Measurements from ENCODE around the gene MPZ.
"Not testable (repeated sequence)": the region's sequence is repeated elsewhere in the genome, so short reads cannot be mapped to it uniquely, and the experiment has no call there.

The MPZ gene

GRCh38 chr1:161299347-161299746 is 10.4 kb downstream of the MPZ start:
- no peak for DNase-seq

DNA sequence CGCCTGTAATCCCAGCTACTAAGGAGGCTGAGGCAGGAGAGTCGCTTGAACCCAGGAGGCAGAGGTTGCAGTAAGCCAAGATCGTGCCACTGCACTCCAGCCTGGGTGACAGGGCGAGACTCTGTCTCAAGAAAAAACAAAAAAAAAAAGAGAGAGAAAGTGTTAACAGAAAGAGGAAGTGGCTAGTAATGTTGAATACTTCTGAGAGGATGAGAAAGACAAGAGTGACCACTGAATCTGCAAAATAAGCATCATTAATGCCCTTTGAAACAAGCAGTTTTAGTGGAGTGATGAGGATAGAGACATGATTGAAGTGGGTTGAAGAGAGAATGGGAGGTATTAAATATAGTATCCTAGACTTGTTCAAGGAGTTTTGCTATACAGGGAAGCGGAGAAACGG is 11.7 kb downstream of the MPZ start:
- no peak for DNase-seq

- DNase-seq, result no peak
Observed at GRCh38 chr1:161297415-161297814, 12.4 kb downstream of the MPZ start.

- DNase-seq, result no peak
Observed at GRCh38 chr1:161290779-161291178, 19.0 kb downstream of the MPZ start.

- no peak for DNase-seq
Observed at GRCh38 chr1:161287482-161288054, 22.2 kb downstream of the MPZ start.

- DNase-seq, result no peak
Observed at GRCh38 chr1:161285521-161285920, 24.2 kb downstream of the MPZ start.

DNA sequence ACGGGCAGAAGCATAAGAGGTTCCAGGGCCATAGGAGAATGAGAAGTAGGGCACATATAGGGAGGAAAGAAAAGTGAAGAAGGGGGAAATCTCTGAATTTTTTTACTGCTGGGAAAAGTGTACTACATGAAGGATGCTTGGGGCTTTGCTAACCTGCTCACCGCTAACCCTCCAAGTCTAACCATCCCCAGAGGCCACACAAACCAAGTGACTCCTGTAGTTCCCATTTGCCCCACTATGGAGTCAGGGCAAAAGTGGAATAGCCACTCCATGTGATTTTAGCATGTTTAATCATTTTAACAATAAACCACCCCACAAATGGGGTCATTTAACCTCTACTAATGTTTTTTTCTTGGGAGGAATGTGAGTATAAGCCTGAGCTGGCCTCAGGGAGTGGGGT is 24.7 kb downstream of the MPZ start:
- no peak for DNase-seq

- no peak for DNase-seq
Observed at GRCh38 chr1:161282991-161283390, 26.8 kb downstream of the MPZ start.

DNA sequence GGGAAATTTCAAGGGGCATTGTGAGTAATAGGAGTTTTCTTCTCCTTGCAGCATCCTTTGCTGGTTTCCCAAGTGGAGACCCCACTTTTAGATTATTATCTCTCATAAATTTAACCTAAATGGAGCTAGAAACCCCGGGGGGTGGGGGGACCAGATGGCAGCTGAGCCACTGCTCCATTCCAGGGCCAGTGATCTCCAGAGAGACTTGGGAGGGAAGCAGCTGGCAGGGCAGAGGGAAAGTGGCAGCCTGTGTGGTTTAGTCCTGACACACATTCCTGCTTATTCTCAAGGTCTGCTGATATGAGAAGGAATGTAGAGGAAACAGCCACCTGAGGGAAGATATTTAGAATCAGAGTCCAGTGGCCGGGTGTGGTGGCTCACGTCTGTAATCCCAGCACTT is 34.9 kb downstream of the MPZ start:
- no peak for DNase-seq

- DNase-seq, result no peak
Observed at GRCh38 chr1:161273402-161273801, 36.4 kb downstream of the MPZ start.

- DNase-seq, result no peak
Observed at GRCh38 chr1:161267321-161267720, 42.4 kb downstream of the MPZ start.

DNA sequence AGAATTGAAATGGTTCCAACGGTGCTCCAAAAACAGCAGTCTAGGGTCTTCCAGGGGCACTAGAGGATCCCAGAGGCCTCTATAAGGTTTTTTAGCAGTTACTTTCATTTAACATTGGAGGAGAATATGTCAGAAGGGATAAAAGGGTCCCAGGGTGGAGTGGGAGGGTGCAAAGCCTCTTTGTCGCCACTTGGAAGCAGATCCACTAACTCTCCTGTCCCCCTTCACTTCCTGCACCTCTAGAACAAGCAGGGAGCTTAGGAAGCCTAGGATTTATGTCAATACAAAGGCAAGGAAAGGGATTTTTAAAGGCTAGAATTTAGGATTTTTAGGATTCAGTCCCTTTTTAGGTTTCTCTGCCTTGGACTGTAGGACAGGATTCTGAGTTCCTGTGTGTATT is 42.9 kb downstream of the MPZ start:
- no peak for DNase-seq

GRCh38 chr1:161266202-161266601 is 43.6 kb downstream of the MPZ start:
- no peak for DNase-seq

GRCh38 chr1:161265305-161265704 is 44.5 kb downstream of the MPZ start:
- DNase-seq, result no peak

DNA sequence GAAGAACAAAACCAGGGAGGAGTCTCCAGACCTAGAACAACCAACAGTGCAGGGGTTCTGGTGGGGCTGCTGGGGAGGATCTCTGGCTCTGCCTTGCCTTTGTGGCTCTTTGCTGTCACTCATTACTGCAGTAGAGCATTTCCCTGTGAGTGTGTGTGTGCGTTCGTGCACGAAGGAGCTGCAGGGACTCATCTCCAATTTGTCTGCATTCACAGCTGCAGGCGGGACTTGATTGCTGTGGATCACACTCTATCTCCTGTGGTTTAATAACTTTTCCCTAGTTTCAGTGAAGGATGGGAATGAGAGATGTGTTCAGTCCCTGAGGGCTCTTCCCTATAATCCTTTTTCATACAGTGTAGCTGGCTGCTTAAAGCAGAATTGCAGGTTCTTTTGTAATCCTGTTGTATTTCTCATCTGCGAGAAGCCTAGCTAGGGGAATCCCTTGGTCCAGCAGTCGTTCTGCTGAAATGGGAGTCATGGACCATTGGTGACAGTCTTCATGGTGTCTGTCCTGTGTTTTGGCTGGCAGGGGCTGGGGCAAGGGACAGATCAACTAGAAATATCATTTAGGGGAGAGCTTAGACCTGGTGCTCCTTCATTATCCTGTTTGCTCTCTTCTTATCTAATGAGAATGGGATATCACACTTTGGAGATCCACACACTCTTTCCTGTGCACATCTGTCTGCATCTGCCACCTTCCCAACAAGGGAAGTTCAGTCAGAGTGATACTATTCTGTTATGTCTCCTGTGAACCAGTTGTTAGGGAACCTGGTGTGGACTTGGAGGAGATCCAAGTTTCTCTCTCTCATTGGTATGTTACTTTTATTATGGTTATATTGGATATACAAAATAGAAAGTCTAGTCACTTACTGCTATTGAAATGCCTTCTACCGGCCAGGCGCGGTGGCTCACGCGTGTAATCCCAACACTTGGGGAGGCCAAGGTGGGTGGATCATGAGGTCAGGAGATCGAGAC is 48.2 kb downstream of the MPZ start:
- DNase-seq, result no peak

DNA sequence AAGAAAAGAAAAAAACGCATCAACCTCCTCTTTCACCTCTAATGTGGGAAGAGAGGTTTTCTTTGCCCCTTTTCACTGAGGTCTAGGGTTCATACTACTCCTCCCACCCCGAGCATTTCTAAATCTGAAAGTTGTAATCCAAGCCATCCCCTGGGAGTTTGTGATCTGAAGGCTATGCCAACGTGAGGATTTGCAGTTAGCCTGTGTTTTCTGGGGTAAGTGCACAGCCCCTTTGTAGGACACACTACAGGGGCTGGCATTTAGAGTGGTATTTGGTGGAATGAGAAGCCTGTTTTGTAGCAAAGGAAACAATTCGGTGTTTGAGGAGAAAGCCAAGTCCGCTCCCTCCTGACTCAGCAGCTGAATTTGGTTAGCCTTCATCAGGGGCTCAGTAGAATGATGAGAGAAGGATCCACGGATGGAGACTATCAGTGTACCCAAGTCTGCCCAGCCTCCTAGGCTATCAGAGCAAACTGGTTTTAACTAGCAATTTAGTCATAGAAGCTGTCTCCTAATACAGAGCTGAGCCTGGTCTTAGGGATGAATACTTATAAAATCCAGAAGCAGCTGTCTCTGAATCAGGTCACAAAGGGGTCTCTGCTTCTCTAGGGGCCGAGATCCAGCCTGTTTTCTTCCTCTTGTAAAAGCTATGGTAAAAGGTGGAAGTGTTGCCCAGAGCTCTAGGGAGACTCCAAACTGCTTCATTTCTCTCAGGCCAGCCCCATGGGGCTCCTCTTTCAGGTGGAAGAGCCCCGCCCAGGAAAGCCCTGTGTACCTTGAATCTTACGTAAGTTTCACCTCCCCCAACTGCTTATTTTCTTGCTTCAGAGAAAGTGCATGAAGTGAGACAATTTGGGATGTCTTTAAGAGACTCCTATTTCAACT is 49.1 kb downstream of the MPZ start:
- DNase-seq, result no peak

DNA sequence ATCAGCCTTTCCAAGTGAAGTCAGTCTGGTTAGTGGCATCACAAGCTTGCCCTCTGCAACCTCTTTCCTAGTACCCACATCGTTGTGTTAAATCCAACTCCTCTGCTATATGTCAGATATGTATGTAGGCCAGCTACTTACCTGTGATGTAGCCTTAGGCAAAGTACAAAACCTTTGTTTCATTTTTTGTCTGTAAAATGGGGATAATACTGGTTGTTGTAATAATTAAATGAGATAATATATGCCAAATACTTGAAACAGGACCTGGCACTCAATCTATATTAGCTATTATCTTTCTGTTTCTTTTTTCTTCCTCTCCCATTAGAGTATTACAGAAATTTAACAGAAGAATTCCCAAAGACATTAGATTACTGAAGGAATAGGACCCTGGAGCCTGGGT is 50.0 kb downstream of the MPZ start:
- no peak for DNase-seq

GRCh38 chr1:161259345-161259702 is 50.4 kb downstream of the MPZ start:
- DNase-seq, result no peak

GRCh38 chr1:161258439-161259344 is 51.1 kb downstream of the MPZ start, which contains the start of gene PCP4L1:
TSS of gene PCP4L1 (plus strand) at chr1:161258745. CDS start at chr1:161258975, 230 bp downstream.
- DNase-seq, result peak; percentile 7 to 11

GRCh38 chr1:161257109-161257508 is 52.7 kb downstream of the MPZ start:
- not testable (repeated sequence) for DNase-seq

GRCh38 chr1:161255955-161256520 is 53.7 kb downstream of the MPZ start:
- DNase-seq, result not testable (repeated sequence)

DNA sequence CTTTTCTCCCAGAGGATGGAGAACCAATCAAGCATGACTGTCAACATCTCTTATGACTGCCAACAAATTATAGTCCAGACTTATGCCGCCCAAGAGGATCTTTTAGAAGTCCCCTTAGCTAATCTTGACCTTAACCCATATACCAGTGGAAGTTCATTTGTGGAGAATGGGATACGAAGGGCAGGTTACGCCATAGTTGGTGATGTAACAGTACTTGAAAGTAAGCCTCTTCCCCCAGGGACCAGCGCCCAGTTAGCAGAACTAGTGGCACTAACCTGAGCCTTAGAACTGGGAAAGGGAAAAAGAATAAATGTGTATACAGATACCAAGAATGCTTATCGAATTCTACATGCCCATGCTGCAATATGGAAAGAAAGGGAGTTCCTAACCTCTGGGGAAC is 54.5 kb downstream of the MPZ start:
- DNase-seq, result not testable (repeated sequence)
